AG09319 (cell line): ENCODE data around the gene MS4A4A.

Experiments used
- DNase-seq: peaks from one replicate; pipeline ENCODE4 v3.0.0-alpha.2; 2010; ENCODE audit warnings: low read depth; ENCODE audit errors: extremely low read depth
- TF ChIP-seq, protein P1 (sequence below): IDR thresholded peaks from 2 replicates; pipeline ENCODE4 v1.5.1; 2011; ENCODE audit warnings: low read depth, mild to moderate bottlenecking, inconsistent platforms, low read length, moderate library complexity

MS4A4A gene

DNA sequence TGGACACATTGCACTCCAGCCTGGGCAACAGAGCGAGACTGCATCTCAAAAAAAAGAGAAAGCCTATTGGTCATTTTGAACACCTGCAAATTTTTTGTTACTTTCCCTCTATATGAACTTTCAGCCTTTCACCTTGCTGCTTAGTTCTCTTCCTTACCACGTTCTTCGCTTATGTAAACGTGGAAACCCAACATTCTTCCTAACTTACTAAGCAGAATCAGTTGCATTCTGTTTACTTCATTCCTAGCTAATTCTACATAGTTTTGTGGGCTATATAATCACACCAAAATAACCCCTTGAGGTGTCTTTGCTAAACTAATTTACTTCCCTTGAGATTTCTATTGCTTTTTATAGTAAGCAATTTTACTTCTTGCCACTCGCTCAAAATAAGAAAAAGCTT is 23.2 kb downstream of the MS4A4A start:
- TF ChIP-seq, protein P1, sequence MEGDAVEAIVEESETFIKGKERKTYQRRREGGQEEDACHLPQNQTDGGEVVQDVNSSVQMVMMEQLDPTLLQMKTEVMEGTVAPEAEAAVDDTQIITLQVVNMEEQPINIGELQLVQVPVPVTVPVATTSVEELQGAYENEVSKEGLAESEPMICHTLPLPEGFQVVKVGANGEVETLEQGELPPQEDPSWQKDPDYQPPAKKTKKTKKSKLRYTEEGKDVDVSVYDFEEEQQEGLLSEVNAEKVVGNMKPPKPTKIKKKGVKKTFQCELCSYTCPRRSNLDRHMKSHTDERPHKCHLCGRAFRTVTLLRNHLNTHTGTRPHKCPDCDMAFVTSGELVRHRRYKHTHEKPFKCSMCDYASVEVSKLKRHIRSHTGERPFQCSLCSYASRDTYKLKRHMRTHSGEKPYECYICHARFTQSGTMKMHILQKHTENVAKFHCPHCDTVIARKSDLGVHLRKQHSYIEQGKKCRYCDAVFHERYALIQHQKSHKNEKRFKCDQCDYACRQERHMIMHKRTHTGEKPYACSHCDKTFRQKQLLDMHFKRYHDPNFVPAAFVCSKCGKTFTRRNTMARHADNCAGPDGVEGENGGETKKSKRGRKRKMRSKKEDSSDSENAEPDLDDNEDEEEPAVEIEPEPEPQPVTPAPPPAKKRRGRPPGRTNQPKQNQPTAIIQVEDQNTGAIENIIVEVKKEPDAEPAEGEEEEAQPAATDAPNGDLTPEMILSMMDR, result no peak

DNA sequence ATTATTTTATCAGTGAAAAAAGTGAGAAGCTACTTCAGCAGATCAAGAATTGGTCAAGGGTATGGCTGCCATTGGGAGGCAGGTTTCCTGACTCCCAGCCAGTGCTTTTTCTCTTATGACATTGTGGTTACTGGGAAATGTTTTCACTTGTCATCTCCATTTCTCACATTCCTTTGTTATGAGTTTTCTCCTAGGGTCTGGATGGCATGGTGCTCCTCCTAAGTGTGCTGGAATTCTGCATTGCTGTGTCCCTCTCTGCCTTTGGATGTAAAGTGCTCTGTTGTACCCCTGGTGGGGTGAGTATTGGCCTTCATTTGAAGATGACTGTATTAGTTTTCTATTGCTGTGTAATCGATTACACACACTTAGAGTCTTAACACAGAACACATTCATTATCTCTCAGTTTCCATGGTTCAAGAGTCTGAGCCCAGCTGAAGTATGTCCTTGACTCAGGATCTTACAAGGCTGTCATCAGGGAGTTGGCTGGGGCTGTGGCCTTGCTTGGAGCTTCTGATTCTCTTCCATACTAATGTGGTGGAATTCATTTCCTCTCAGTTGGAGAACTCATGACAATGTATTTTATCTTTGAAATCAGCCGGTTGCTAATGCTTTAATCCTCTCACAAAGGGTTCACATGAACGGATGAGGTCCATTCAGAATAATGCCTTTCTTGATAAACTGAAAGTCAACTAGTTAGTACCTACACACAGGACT is 25.6 kb downstream of the MS4A4A start:
- DNase-seq, result no peak
- TF ChIP-seq, protein P1, result no peak

More for the DNA sequence above, 23.2 kb downstream of the MS4A4A start:
- no peak for DNase-seq

- DNase-seq, result no peak
- TF ChIP-seq, protein P1, result no peak
These were observed 27.2 kb downstream of the MS4A4A start for GRCh38 chr11:60307507-60308195.

DNA sequence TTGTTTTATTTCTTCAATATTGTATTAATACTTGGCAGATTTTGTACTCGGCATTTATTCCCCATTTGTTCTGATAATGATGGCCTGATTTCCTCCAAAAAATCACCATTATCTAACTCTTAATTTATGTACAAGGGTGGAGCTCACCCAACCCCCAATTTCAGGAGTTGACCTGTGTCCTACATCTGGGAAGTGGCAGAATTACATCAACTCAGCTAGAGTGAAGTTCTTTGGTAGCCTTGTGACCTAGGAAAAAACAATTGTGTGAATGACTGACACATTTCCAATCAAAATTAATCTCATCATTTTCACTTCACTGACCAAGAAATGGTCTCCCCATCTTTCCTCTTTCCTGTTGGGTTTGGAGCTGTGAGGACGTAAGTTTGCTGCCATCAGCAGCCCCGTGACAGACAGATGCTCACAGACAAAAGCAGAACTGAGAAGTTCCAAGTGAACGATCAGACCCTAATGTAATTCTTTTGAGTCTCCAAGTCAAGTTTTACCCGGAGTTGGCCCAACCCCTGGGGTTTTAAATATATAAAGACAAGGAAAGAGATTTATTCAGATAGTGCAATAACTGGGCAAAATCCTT is 30.0 kb downstream of the MS4A4A start:
- TF ChIP-seq, protein P1, result no peak
- no peak for DNase-seq

- TF ChIP-seq, protein P1, result no peak
- no peak for DNase-seq
These were observed 34.3 kb downstream of the MS4A4A start for GRCh38 chr11:60314635-60315321.

DNA sequence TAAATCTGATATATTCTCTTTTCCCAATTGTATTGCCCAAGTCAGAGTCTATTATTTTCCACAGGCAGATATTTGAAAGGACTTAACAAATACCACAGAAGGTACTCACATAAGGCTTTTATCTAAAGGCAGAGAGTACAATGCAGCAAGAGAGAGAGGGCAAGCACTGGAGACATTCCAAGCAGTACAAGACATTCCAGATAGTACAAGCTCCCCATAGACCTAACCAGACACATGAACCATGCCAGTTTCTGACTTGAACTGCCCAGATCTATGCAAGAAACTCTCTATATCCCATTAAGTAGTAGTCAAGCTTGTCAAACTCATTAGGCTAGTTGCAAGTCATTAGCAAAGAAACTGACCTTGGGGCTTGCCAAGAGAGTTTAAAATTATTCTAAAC is 35.4 kb downstream of the MS4A4A start:
- TF ChIP-seq, protein P1, result no peak
- no peak for DNase-seq
